H1 (cell line): ENCODE measurements around the gene LUC7L3. TPM values are rescaled to one million over a fixed set of nuclear protein-coding genes. Genes with fewer than 3 reads are reported as not detected.

Experiments used
- CTCF ChIA-PET: fragments of 300-600 bp; sonication (Branson Sonifier 250); formaldehyde crosslinking; loops from one replicate; lab custom pipeline; 2021; ENCODE audit not compliant: partially characterized antibody; lab: Charles Lee
- POLR2A ChIA-PET: fragments of 300-600 bp; sonication (Branson Sonifier 250); formaldehyde crosslinking; loops from one replicate; lab custom pipeline; 2021; ENCODE audit warnings: inconsistent platforms; ENCODE audit not compliant: partially characterized antibody; lab: Charles Lee
- DNase-seq, 2 experiments: peaks; one replicate each; pipeline versions ENCODE4 v3.0.0 to v3.0.0-alpha.2; 2010 to 2022; ENCODE audit warnings: low spot score in 2 of 2, low read depth in 1 of 2, mixed read lengths in 1 of 2
- FAIRE-seq: peaks from 2 replicates; lab custom pipeline; 2011; peaks lifted over from hg19 to GRCh38; lab: Jason Lieb, UNC
- H2AFZ ChIP-seq: 2 replicates; pipeline ENCODE4 v1.8.1; 2012; ENCODE audit warnings: low read length, inconsistent platforms
- H2AK5ac ChIP-seq: 2 replicates; pipeline ENCODE4 v1.6.1; 2013; ENCODE audit warnings: low read depth, low read length
- H2BK120ac ChIP-seq: replicated peaks from 2 replicates; pipeline ENCODE3; 2013; ENCODE audit warnings: low read depth, low read length, inconsistent platforms
- H2BK12ac ChIP-seq: 2 replicates; pipeline ENCODE4 v1.6.1; 2013; ENCODE audit warnings: low read depth, low read length
- H2BK15ac ChIP-seq: 2 replicates; pipeline ENCODE4 v1.6.1; 2013; ENCODE audit warnings: low read length
- H2BK20ac ChIP-seq: 2 replicates; pipeline ENCODE4 v1.6.1; 2013; ENCODE audit warnings: low read length
- H2BK5ac ChIP-seq: 2 replicates; pipeline ENCODE4 v1.6.1; 2013; ENCODE audit warnings: low read depth, low read length
- H3K14ac ChIP-seq: 2 replicates; pipeline ENCODE4 v1.6.1; 2013; ENCODE audit warnings: inconsistent platforms; ENCODE audit not compliant: insufficient read length
- H3K18ac ChIP-seq: 2 replicates; pipeline ENCODE4 v1.6.1; 2013; ENCODE audit warnings: low read length; ENCODE audit errors: extremely low read depth
- H3K23ac ChIP-seq: 2 replicates; pipeline ENCODE4 v1.6.1; 2013; ENCODE audit warnings: inconsistent platforms; ENCODE audit not compliant: insufficient read length
- H3K23me2 ChIP-seq: 2 replicates; pipeline ENCODE4 v1.6.1; 2013; ENCODE audit warnings: low read depth, low read length
- H3K27ac ChIP-seq: 2 replicates; pipeline ENCODE4 v1.6.1; 2011; ENCODE audit warnings: low read depth, low read length, inconsistent platforms
- H3K27me3 ChIP-seq, 4 experiments: replicated peaks in 1 of 4; 1 replicate in 1 of 4; 2 replicates in 3 of 4; pipeline versions ENCODE4 v1.6.1 to v1.8.1; 2011 to 2013; ENCODE audit warnings: low read length in 3 of 4, mild to moderate bottlenecking in 3 of 4, inconsistent platforms in 2 of 4, mixed read lengths in 2 of 4, moderate library complexity in 1 of 4; ENCODE audit not compliant: control insufficient read depth in 3 of 4, insufficient read depth in 3 of 4; ENCODE audit errors: extremely low read depth in 1 of 4
- H3K36me3 ChIP-seq, 4 experiments: 2 replicates each; pipeline versions ENCODE4 v1.6.1 to v1.8.1; 2011 to 2013; ENCODE audit warnings: mild to moderate bottlenecking in 4 of 4, low read length in 3 of 4, moderate library complexity in 2 of 4, control low read depth in 1 of 4, inconsistent platforms in 1 of 4; ENCODE audit not compliant: insufficient read depth in 4 of 4, control insufficient read depth in 2 of 4
- H3K4ac ChIP-seq: replicated peaks from 2 replicates; pipeline ENCODE3; 2013; ENCODE audit warnings: low read length, low read depth, mixed read lengths, inconsistent platforms; ENCODE audit not compliant: insufficient read length
- H3K4me1 ChIP-seq, 4 experiments: replicated peaks in 1 of 4; 1 replicate in 1 of 4; 2 replicates in 3 of 4; pipeline versions ENCODE4 v1.6.1 to v1.8.1; 2011 to 2013; ENCODE audit warnings: low read length in 3 of 4, inconsistent platforms in 2 of 4, mixed read lengths in 1 of 4; ENCODE audit not compliant: insufficient read depth in 4 of 4, control insufficient read depth in 3 of 4
- H3K4me2 ChIP-seq, 2 experiments: 2 replicates each; pipeline versions ENCODE4 v1.6.1 to v1.8.1; 2011 to 2013; ENCODE audit warnings: low read depth in 2 of 2, low read length in 2 of 2, control low read depth in 1 of 2, inconsistent platforms in 1 of 2, mild to moderate bottlenecking in 1 of 2; ENCODE audit not compliant: insufficient read depth in 1 of 2
- H3K4me3 ChIP-seq, 4 experiments: fragments of 200-600, 300-600 bp in 1 of 4; sonication (generic), shearing (Covaris generic), sonication (Bioruptor Twin) in 1 of 4; 2 replicates each; pipeline versions ENCODE4 v1.5.1 to v1.8.1; 2011 to 2016; ENCODE audit warnings: low read length in 4 of 4, low read depth in 3 of 4, control low read depth in 2 of 4, inconsistent platforms in 2 of 4, mild to moderate bottlenecking in 2 of 4, mixed read lengths in 1 of 4, moderate library complexity in 1 of 4; ENCODE audit not compliant: insufficient read depth in 2 of 4; ENCODE audit errors: extremely low read depth in 1 of 4
- H3K56ac ChIP-seq: replicated peaks from 2 replicates; pipeline ENCODE3; 2013; ENCODE audit warnings: low read depth, mild to moderate bottlenecking, mixed read lengths, low read length, inconsistent platforms; ENCODE audit not compliant: insufficient read length
- H3K79me1 ChIP-seq: 2 replicates; pipeline ENCODE4 v1.6.1; 2013; ENCODE audit warnings: low read depth, low read length, control low read depth
- H3K79me2 ChIP-seq, 2 experiments: 2 replicates each; pipeline versions ENCODE4 v1.6.1 to v1.8.1; 2012 to 2013; ENCODE audit warnings: low read length in 2 of 2, mild to moderate bottlenecking in 2 of 2, inconsistent platforms in 1 of 2; ENCODE audit not compliant: insufficient read depth in 2 of 2, control insufficient read depth in 1 of 2
- H3K9ac ChIP-seq, 4 experiments: replicated peaks in 1 of 4; 1 replicate in 1 of 4; 2 replicates in 3 of 4; pipeline versions ENCODE4 v1.6.1 to v1.8.1; 2011 to 2013; ENCODE audit warnings: low read depth in 3 of 4, low read length in 3 of 4, control low read depth in 2 of 4, mild to moderate bottlenecking in 2 of 4, moderate library complexity in 2 of 4, inconsistent platforms in 1 of 4; ENCODE audit errors: extremely low read depth in 1 of 4
- H3K9me3 ChIP-seq, 2 experiments: 2 replicates each; pipeline versions ENCODE4 v1.6.1 to v1.8.1; 2012 to 2013; ENCODE audit warnings: mild to moderate bottlenecking in 2 of 2, moderate library complexity in 2 of 2, control low read depth in 1 of 2, inconsistent platforms in 1 of 2, low read depth in 1 of 2, low read length in 1 of 2, mixed read lengths in 1 of 2; ENCODE audit not compliant: insufficient read depth in 2 of 2
- H4K20me1 ChIP-seq, 2 experiments: replicated peaks in 1 of 2; 2 replicates each; pipeline versions ENCODE3 to v1.8.1; 2011 to 2013; ENCODE audit warnings: inconsistent platforms in 2 of 2, low read length in 2 of 2, mild to moderate bottlenecking in 1 of 2; ENCODE audit not compliant: insufficient read depth in 2 of 2, control insufficient read depth in 1 of 2
- H4K5ac ChIP-seq: 2 replicates; pipeline ENCODE4 v1.6.1; 2013; ENCODE audit warnings: low read length, low read depth, mixed read lengths, inconsistent platforms; ENCODE audit not compliant: insufficient read length
- H4K8ac ChIP-seq: 2 replicates; pipeline ENCODE4 v1.8.0; 2013; ENCODE audit warnings: mild to moderate bottlenecking, moderate library complexity, low read length, inconsistent platforms; ENCODE audit not compliant: insufficient read depth; ENCODE audit errors: extremely low read depth
- H4K91ac ChIP-seq: replicated peaks from 2 replicates; pipeline ENCODE3; 2013; ENCODE audit warnings: low read length, mixed read lengths, inconsistent platforms; ENCODE audit not compliant: insufficient read length
- CBX8 ChIP-seq: fragments of 300-800, 300-1000 bp; sonication (generic); IDR thresholded peaks from 2 replicates; pipeline ENCODE4 v1.7.1; 2016; ENCODE audit warnings: low read depth, low read length, borderline replicate concordance
- USF2 ChIP-seq: IDR thresholded peaks from 2 replicates; pipeline ENCODE4 v1.6.1; 2011; ENCODE audit warnings: low read length, improper control_type of control experiment
- WGBS, 2 experiments: shearing (Covaris generic) in 1 of 2; methylation state at CpG; one replicate each; pipeline versions ENCODE4 v1.1.6 to v1.1.7; 2013 to 2015; ENCODE audit warnings: low lambda C conversion rate in 2 of 2, mixed read lengths in 2 of 2, inconsistent platforms in 1 of 2, low coverage in 1 of 2, missing lambda C conversion rate in 1 of 2; ENCODE audit not compliant: insufficient replicate concordance in 2 of 2, insufficient coverage in 1 of 2, insufficient read length in 1 of 2; ENCODE audit errors: extremely low coverage in 1 of 2, missing lambda C conversion rate in 1 of 2; 5-methylcytosine and 5-hydroxymethylcytosine counted together
- polyA plus RNA-seq, 7 experiments: library from polyadenylated mRNA; depleted of rRNA in 3 of 7; stranded (reverse) in 5 of 7; unstranded in 2 of 7; fragments of >200 nt in 5 of 7; fragments of 200-250 nt in 2 of 7; gene quantifications; 1 replicate in 5 of 7; 2 replicates in 1 of 7; 4 replicates in 1 of 7; pipeline versions ENCODE4 v1.2.1 to v1.2.3, GENCODE V29; 2011 to 2013; ENCODE audit warnings: missing spikeins in 2 of 7, mixed read lengths in 2 of 7
- total RNA-seq: library from RNA; stranded (reverse); fragmentation: NEBNext Ultra II Directional; extraction: Animal tissue kit (Norgen Biotek cat#: 25700); gene quantifications from 2 replicates; pipeline ENCODE4 v1.2.1, GENCODE V29; 2021

Gene LUC7L3
- total and polyA plus RNA-seq, 2 of the 8 experiments (the other 6 are each of a cell fraction or from before 2014, with no cell fraction given) = 102 to 126 TPM

- H2BK15ac ChIP-seq = no peak overlapping the region
- H4K8ac ChIP-seq = no peak overlapping the region
- no peak overlapping the region for H3K4ac ChIP-seq
- CTCF ChIA-PET = interaction anchor here (0.7 to 1.1 kb wide), 2 partner anchors 20 to 88 kb away, joined by 3 read pairs; no protein-coding TSS in a partner anchor
- H2BK5ac ChIP-seq = no peak overlapping the region
- no peaks in the 10 kb centered on the region for H3K4me1 ChIP-seq
- no peak overlapping the region for H3K14ac ChIP-seq
- H4K91ac ChIP-seq = no peak overlapping the region
- H3K4me2 ChIP-seq = no peak overlapping the region
- no peaks in the 10 kb centered on the region for H3K9me3 ChIP-seq
- no peaks in the 10 kb centered on the region for H3K23me2 ChIP-seq
- 78% methylated on average over 2 of the region's 2 CpGs; no CpG with 5 or more reads in 1 of the 2 experiments for WGBS, 2 experiments
- no peak for FAIRE-seq
- H4K5ac ChIP-seq = no peak overlapping the region
- H3K79me1 ChIP-seq = peaks cover 2% of the 10 kb centered on the region; the same call in 1 of the 2 replicates
- H2AK5ac ChIP-seq = no peak overlapping the region
- no peak overlapping the region for H2AFZ ChIP-seq
- no peak overlapping the region for H3K27ac ChIP-seq
- POLR2A ChIA-PET = interaction anchor here (0.7 to 1.4 kb wide), 6 partner anchors 9 to 206 kb away, joined by 3 to 6 read pairs (median 3); partner anchors contain the start of gene TOB1
- H2BK12ac ChIP-seq = no peak overlapping the region
- no peaks in the 10 kb centered on the region for H3K27me3 ChIP-seq
- peaks cover 2 to 3% of the 10 kb centered on the region in 2 experiments for H4K20me1 ChIP-seq
- no peaks in the 10 kb centered on the region for H3K79me2 ChIP-seq
- no peak overlapping the region for H3K18ac ChIP-seq
- no peak overlapping the region for H2BK20ac ChIP-seq
- H3K9ac ChIP-seq = no peak overlapping the region
- H3K23ac ChIP-seq = no peak overlapping the region
- DNase-seq = no peak
- H3K56ac ChIP-seq = no peak overlapping the region
- TF ChIP-seq USF2 (no peak), CBX8 (no peak)
- TF ChIP-seq, all 59 proteins: peak for 0
- Histone ChIP-seq H3K36me3 (peaks cover 14 to 50% (median 33%) of the 10 kb centered on the region in 4 experiments), H2BK120ac (no peak overlapping the region), H3K4me3 (no peak overlapping the region)
These were observed 35.1 kb downstream of the LUC7L3 start for GRCh38 chr17:50754521-50754920.
